Right ventricle myocardium superior (tissue), 1 donor: ENCODE data around the gene EFCAB9. TPM values are rescaled to one million over a fixed set of nuclear protein-coding genes. Genes with fewer than 3 reads are reported as not detected.
"Not testable (repeated sequence)": the region's sequence is repeated elsewhere in the genome, so short reads cannot be mapped to it uniquely, and the experiment has no call there.

Experiments
- ATAC-seq: fragments of 200-7000 bp; cut with Tn5 transposase; one replicate; pipeline ENCODE4 v1.9.1; 2020; ENCODE audit warnings: mild to moderate bottlenecking; ENCODE audit not compliant: poor library complexity
- DNase-seq: peaks from one replicate; pipeline ENCODE4 v3.0.0-alpha.2; 2020
- intact Hi-C: fragments of 100-400 bp; cut with DNase I; formaldehyde crosslinking; loops from one replicate; pipeline ENCODE4 v1.11.2; 2022
- long read RNA-seq: library from polyadenylated mRNA; unstranded; transcript quantifications from one replicate; pipeline ENCODE4 v2.0.0, GENCODE V29; 2021
- total RNA-seq: library from RNA; stranded (reverse); fragmentation: NEBNext Ultra II Directional; extraction: Animal tissue kit (Norgen Biotek cat#: 25700); gene quantifications from one replicate; pipeline ENCODE4 v1.2.1, GENCODE V29; 2021
- donor health status: DM: no; HTN: yes; CAD: no; lungs with severe emphysema.

Gene EFCAB9
- not detected for total RNA-seq
- long read RNA-seq, result 0 reads

GRCh38 chr5:172193872-172194271 lies at the start of gene EFCAB9:
Gene EFCAB9 (plus strand): TSS chr5:172194172. CDS start chr5:172194173, 1 bp downstream.
- ATAC-seq (no peak), DNase-seq (no peak)
- intact Hi-C loops, result no loop called here

GRCh38 chr5:172144291-172144815 lies 49.6 kb upstream of the EFCAB9 start:
- intact Hi-C loops, result no loop called here
- peak; percentile 86 for ATAC-seq
- DNase-seq, result peak; percentile 69

GRCh38 chr5:172144931-172145869 lies 48.8 kb upstream of the EFCAB9 start:
- ATAC-seq (no peak), DNase-seq (no peak)
- intact Hi-C loops, result no loop called here

GRCh38 chr5:172145870-172146747 lies 47.9 kb upstream of the EFCAB9 start:
- intact Hi-C loops, result no loop called here
- DNase-seq (no peak), ATAC-seq (no peak)

- DNase-seq, result no peak
- intact Hi-C loops, result no loop called here
- no peak for ATAC-seq
Observed at GRCh38 chr5:172146748-172147092, 47.3 kb upstream of the EFCAB9 start.

GRCh38 chr5:172147857-172148256 lies 46.1 kb upstream of the EFCAB9 start:
- intact Hi-C loops, result no loop called here
- DNase-seq (peak; percentile 18), ATAC-seq (no peak)

- ATAC-seq, result no peak
- no peak for DNase-seq
- intact Hi-C loops, result no loop called here
Observed at GRCh38 chr5:172148381-172148780, 45.6 kb upstream of the EFCAB9 start.

GRCh38 chr5:172149073-172149472 lies 44.9 kb upstream of the EFCAB9 start:
- DNase-seq, result no peak
- intact Hi-C loops, result no loop called here
- ATAC-seq, result no peak

- ATAC-seq, DNase-seq, intact Hi-C loops: not testable (repeated sequence)
Observed at GRCh38 chr5:172149481-172149880, 44.5 kb upstream of the EFCAB9 start.

GRCh38 chr5:172150514-172151425 lies 43.2 kb upstream of the EFCAB9 start:
- ATAC-seq, result peak; percentile 80
- DNase-seq, result peak; percentile 84
- intact Hi-C loops, result no loop called here

GRCh38 chr5:172151661-172152210 lies 42.2 kb upstream of the EFCAB9 start:
- ATAC-seq (no peak), DNase-seq (no peak)
- intact Hi-C loops, result no loop called here

- ATAC-seq (no peak), DNase-seq (no peak)
- intact Hi-C loops, result no loop called here
Observed at GRCh38 chr5:172153695-172154094, 40.3 kb upstream of the EFCAB9 start.

GRCh38 chr5:172155101-172155500 lies 38.9 kb upstream of the EFCAB9 start:
- intact Hi-C loops, ATAC-seq, DNase-seq: not testable (repeated sequence)

GRCh38 chr5:172156541-172156994 lies 37.4 kb upstream of the EFCAB9 start:
- intact Hi-C loops, result no loop called here
- peak; percentile 73 for DNase-seq
- peak; percentile 60 for ATAC-seq

- no peak for DNase-seq
- no peak for ATAC-seq
- intact Hi-C loops, result no loop called here
Observed at GRCh38 chr5:172159016-172159415, 35.0 kb upstream of the EFCAB9 start.

- DNase-seq, result no peak
- no peak for ATAC-seq
- intact Hi-C loops, result no loop called here
Observed at GRCh38 chr5:172160506-172160905, 33.5 kb upstream of the EFCAB9 start.

- DNase-seq, result no peak
- no peak for ATAC-seq
- intact Hi-C loops, result no loop called here
Observed at GRCh38 chr5:172162323-172162986, 31.5 kb upstream of the EFCAB9 start.
